Keratinocyte (primary cell): Measurements from ENCODE around the gene CCDC149.

Experiments used
- EZH2 ChIP-seq: IDR thresholded peaks from one replicate; pipeline ENCODE4 v1.6.1; 2012; ENCODE audit warnings: inconsistent platforms, mild to moderate bottlenecking, low read length, moderate library complexity
- TF ChIP-seq, protein P1 (sequence below), 3 experiments: IDR thresholded peaks in 1 of 3; conservative IDR thresholded peaks in 1 of 3; optimal IDR thresholded peaks in 1 of 3; 2 replicates in 2 of 3; 3 replicates in 1 of 3; pipeline versions ENCODE3 to v1.5.1; 2011; ENCODE audit warnings: low read length in 3 of 3, mild to moderate bottlenecking in 3 of 3, moderate library complexity in 2 of 3, control low read depth in 1 of 3, inconsistent platforms in 1 of 3; ENCODE audit not compliant: insufficient read depth in 2 of 3; ENCODE audit errors: extremely low read depth in 1 of 3

DNA sequence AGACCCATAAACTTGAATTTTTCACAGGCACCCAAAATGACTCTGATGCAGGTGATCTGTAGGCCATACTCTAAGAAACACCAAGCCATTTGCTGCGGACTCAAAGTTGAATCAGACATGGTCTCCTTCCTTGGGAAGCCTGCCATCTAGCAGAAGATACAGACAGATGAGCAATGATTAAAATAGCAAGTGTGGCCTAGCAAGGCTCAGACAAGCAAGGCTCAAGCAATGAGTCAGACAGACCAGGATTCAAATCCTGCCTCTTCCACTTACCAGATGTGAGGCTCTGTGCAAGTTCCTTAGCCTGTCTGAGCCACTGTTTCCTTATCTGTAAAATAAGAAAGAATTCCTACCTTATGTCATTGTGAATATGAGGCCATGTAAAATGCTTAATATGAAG lies 2.3 kb downstream of the CCDC149 start:
- TF ChIP-seq, protein P1, sequence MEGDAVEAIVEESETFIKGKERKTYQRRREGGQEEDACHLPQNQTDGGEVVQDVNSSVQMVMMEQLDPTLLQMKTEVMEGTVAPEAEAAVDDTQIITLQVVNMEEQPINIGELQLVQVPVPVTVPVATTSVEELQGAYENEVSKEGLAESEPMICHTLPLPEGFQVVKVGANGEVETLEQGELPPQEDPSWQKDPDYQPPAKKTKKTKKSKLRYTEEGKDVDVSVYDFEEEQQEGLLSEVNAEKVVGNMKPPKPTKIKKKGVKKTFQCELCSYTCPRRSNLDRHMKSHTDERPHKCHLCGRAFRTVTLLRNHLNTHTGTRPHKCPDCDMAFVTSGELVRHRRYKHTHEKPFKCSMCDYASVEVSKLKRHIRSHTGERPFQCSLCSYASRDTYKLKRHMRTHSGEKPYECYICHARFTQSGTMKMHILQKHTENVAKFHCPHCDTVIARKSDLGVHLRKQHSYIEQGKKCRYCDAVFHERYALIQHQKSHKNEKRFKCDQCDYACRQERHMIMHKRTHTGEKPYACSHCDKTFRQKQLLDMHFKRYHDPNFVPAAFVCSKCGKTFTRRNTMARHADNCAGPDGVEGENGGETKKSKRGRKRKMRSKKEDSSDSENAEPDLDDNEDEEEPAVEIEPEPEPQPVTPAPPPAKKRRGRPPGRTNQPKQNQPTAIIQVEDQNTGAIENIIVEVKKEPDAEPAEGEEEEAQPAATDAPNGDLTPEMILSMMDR (optimal IDR thresholded peaks at IDR 0.05 in 1 of 3, IDR thresholded peaks at IDR 0.05 in 1 of 3, conservative IDR thresholded peaks at IDR 0.05 in 1 of 3; ENCODE audit: extremely low read depth in 1 of 3, insufficient read depth in 2 of 3, low read length in 3 of 3), result no peak
- TF ChIP-seq EZH2, result no peak
